Caco-2 (cell line): ENCODE data around the gene CEBPA. TPM values are rescaled to one million over a fixed set of nuclear protein-coding genes. Genes with fewer than 3 reads are reported as not detected.
"Not testable (repeated sequence)": the region's sequence is repeated elsewhere in the genome, so short reads cannot be mapped to it uniquely, and the experiment has no call there.

Experiments used
- BruUV-seq: library from RNA; stranded (reverse); fragments of 400-500 nt; replicated peaks from 2 replicates; lab custom pipeline; 2021; lab: Mats Ljungman, UMichigan
- CTCF ChIA-PET: fragments of 300-600 bp; sonication (Branson Sonifier 250); formaldehyde crosslinking; loops from one replicate; lab custom pipeline; 2022; ENCODE audit warnings: antibody characterized with exemption; lab: Charles Lee
- POLR2A ChIA-PET: fragments of 300-600 bp; sonication (Branson Sonifier 250); formaldehyde crosslinking; loops from one replicate; lab custom pipeline; 2022; ENCODE audit warnings: antibody characterized with exemption; lab: Charles Lee
- DNase-seq, 2 experiments: peaks; one replicate each; pipeline versions ENCODE4 v3.0.0 to v3.0.0-alpha.2; 2020 to 2022
- H3K27me3 ChIP-seq: replicated peaks from 2 replicates; pipeline ENCODE4 v1.6.0; 2011; ENCODE audit warnings: low read length; ENCODE audit not compliant: control insufficient read depth, insufficient read depth
- H3K36me3 ChIP-seq: 2 replicates; pipeline ENCODE4 v1.5.1; 2011; ENCODE audit warnings: low read length; ENCODE audit not compliant: control insufficient read depth, insufficient read depth
- H3K4me1 ChIP-seq: fragments of 250-450 bp; sonication (Bioruptor Pico); 2 replicates; pipeline ENCODE4 v1.5.1; 2020; ENCODE audit warnings: mild to moderate bottlenecking
- H3K4me3 ChIP-seq: 2 replicates; pipeline ENCODE4 v1.5.1; 2011; ENCODE audit warnings: low read depth, mild to moderate bottlenecking, control low read depth, low read length
- H3K9me3 ChIP-seq: fragments of 250-450 bp; sonication (Bioruptor Pico); 2 replicates; pipeline ENCODE4 v1.5.1; 2020; ENCODE audit warnings: mild to moderate bottlenecking, moderate library complexity
- H3K27ac Mint-ChIP-seq: one replicate; pipeline ENCODE4 v1.8.0; 2022; ENCODE audit warnings: mixed read lengths; ENCODE audit not compliant: unreplicated experiment
- H3K27me3 Mint-ChIP-seq: one replicate; pipeline ENCODE4 v1.8.0; 2022; ENCODE audit warnings: mixed read lengths; ENCODE audit not compliant: insufficient read depth, unreplicated experiment
- H3K36me3 Mint-ChIP-seq: one replicate; pipeline ENCODE4 v1.8.0; 2022; ENCODE audit warnings: mild to moderate bottlenecking, mixed read lengths; ENCODE audit not compliant: insufficient read depth, unreplicated experiment
- H3K4me1 Mint-ChIP-seq: one replicate; pipeline ENCODE4 v1.8.0; 2022; ENCODE audit warnings: low read depth, mixed read lengths; ENCODE audit not compliant: unreplicated experiment
- H3K4me3 Mint-ChIP-seq: one replicate; pipeline ENCODE4 v1.8.0; 2022; ENCODE audit warnings: mild to moderate bottlenecking, moderate library complexity, mixed read lengths; ENCODE audit not compliant: unreplicated experiment
- H3K9me3 Mint-ChIP-seq: one replicate; pipeline ENCODE4 v1.8.0; 2022; ENCODE audit warnings: mixed read lengths; ENCODE audit not compliant: unreplicated experiment
- intact Hi-C: fragments of 100-400 bp; cut with micrococcal nuclease; formaldehyde crosslinking; loops from one replicate; pipeline ENCODE4 v1.10.0; 2022; ENCODE audit not compliant: unreplicated experiment
- total RNA-seq: library from RNA; stranded (reverse); gene quantifications from 2 replicates; pipeline ENCODE4 v1.2.3, GENCODE V29; 2022
- TF ChIP-seq, protein P1 (sequence below), 2 experiments: fragments of 200-600 bp in 1 of 2; IDR thresholded peaks; 1 replicate in 1 of 2; 2 replicates in 1 of 2; pipeline versions ENCODE4 v1.5.1 to v1.8.0; 2011 to 2022; ENCODE audit warnings: antibody characterized with exemption in 1 of 2, control low read depth in 1 of 2, inconsistent platforms in 1 of 2, low read depth in 1 of 2, low read length in 1 of 2, mild to moderate bottlenecking in 1 of 2, moderate library complexity in 1 of 2; ENCODE audit not compliant: insufficient read depth in 1 of 2, severe bottlenecking in 1 of 2, unreplicated experiment in 1 of 2

The CEBPA gene
- total RNA-seq, 1 experiment from 2014 or later = 110 TPM

GRCh38 chr19:33295621-33296487, 6.5 kb downstream of the CEBPA start:
- Mint-ChIP-seq H3K4me3 (no peak overlapping the region), H3K4me1 (peaks cover 49% of the 10 kb centered on the region), H3K27me3 (no peaks in the 10 kb centered on the region), H3K9me3 (no peaks in the 10 kb centered on the region), H3K36me3 (peaks cover 37% of the 10 kb centered on the region), H3K27ac (no peak overlapping the region)
- no TSS peak for BruUV-seq
- H3K4me1 ChIP-seq = peaks cover 74% of the 10 kb centered on the region
- no peak overlapping the region for H3K4me3 ChIP-seq
- DNase-seq = no peak
- H3K27me3 ChIP-seq = no peaks in the 10 kb centered on the region
- ChIA-PET CTCF (no interaction called here), POLR2A (no interaction called here)
- intact Hi-C loops = no loop called here
- H3K9me3 ChIP-seq = no peaks in the 10 kb centered on the region
- TF ChIP-seq, protein P1, sequence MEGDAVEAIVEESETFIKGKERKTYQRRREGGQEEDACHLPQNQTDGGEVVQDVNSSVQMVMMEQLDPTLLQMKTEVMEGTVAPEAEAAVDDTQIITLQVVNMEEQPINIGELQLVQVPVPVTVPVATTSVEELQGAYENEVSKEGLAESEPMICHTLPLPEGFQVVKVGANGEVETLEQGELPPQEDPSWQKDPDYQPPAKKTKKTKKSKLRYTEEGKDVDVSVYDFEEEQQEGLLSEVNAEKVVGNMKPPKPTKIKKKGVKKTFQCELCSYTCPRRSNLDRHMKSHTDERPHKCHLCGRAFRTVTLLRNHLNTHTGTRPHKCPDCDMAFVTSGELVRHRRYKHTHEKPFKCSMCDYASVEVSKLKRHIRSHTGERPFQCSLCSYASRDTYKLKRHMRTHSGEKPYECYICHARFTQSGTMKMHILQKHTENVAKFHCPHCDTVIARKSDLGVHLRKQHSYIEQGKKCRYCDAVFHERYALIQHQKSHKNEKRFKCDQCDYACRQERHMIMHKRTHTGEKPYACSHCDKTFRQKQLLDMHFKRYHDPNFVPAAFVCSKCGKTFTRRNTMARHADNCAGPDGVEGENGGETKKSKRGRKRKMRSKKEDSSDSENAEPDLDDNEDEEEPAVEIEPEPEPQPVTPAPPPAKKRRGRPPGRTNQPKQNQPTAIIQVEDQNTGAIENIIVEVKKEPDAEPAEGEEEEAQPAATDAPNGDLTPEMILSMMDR (IDR thresholded peaks at IDR 0.05; ENCODE audit: insufficient read depth in 1 of 2, low read depth in 1 of 2, low read length in 1 of 2, severe bottlenecking in 1 of 2, unreplicated experiment in 1 of 2) = no peak
- no peaks in the 10 kb centered on the region; the same call in 1 of the 2 replicates for H3K36me3 ChIP-seq

DNA sequence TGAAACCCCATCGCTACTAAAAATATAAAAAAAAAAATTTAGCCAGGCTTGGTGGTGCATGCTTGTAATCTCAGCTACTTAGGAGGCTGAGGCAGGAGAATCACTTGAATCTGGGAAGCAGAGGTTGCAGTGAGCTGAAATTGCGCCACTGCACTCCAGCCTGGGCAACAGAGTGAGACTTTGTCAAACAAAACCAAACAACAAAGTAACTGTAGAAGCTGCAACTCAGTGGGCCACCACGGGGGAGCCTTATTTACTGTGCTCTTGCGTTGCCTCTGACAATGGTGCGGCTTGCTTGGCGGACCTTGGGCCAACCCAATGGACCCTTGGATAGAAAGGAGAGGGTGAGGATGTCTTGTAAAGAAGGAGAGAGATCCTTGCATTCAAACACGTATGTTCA, 7.3 kb downstream of the CEBPA start:
- H3K4me1 ChIP-seq = peaks cover 78% of the 10 kb centered on the region
- H3K9me3 ChIP-seq, BruUV-seq, H3K27ac Mint-ChIP-seq, DNase-seq, H3K4me3 ChIP-seq, intact Hi-C loops, CTCF ChIA-PET, H3K27me3 Mint-ChIP-seq, H3K36me3 ChIP-seq, H3K27me3 ChIP-seq, H3K9me3 Mint-ChIP-seq, POLR2A ChIA-PET, H3K4me3 Mint-ChIP-seq: not testable (repeated sequence)
- Mint-ChIP-seq H3K36me3 (peaks cover 32% of the 10 kb centered on the region), H3K4me1 (peaks cover 54% of the 10 kb centered on the region)

DNA sequence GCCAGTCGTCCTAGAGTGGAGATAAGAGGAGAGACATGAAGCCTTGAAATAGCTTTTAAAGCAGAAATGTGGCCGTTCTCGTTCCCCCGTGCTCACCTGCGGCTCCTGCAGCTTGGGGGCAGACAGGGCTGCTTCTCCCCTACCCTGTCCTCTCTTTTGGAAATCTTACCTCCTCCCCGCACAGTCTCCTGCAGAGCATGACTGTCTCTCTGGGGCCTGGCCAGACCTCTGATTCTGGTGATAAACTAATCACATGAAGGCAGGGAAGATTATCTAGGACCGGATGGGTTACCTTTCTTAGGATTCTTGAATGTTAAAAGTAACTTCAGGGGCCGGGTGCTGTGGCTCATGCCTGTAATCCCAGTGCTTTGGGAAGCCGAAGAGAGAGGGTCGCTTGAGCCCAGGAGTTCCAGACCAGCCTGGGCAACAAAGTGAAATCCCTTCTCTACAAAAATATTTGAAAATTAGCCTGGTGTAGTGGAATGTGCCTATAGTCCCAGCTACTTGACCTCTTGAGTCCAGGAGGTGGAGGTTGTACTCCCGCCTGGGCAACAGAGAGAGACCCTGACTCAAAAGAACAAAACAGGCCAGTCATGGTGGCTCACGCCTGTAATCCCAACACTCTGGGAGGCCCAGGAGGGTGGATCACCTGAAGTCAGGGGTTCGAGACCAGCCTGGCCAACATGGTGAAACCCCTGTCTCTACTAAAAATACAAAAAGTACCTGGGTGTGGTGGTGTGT, 8.1 kb downstream of the CEBPA start:
- H3K36me3 ChIP-seq = no peaks in the 10 kb centered on the region
- Mint-ChIP-seq H3K9me3 (peaks cover 3% of the 10 kb centered on the region), H3K27me3 (no peaks in the 10 kb centered on the region), H3K36me3 (peaks cover 27% of the 10 kb centered on the region), H3K4me3 (peak overlapping the region; percentile 69), H3K27ac (peak overlapping the region; percentile 97), H3K4me1 (peaks cover 49% of the 10 kb centered on the region)
- TF ChIP-seq, protein P1 (IDR thresholded peaks at IDR 0.05; ENCODE audit: insufficient read depth in 1 of 2, low read depth in 1 of 2, low read length in 1 of 2, severe bottlenecking in 1 of 2, unreplicated experiment in 1 of 2) = no peak
- no TSS peak for BruUV-seq
- H3K4me1 ChIP-seq = peaks cover 76% of the 10 kb centered on the region
- no peaks in the 10 kb centered on the region for H3K9me3 ChIP-seq
- POLR2A ChIA-PET = no interaction called here
- CTCF ChIA-PET = interaction anchor here (0.5 to 1.5 kb wide), 2 partner anchors 79 to 667 kb away, joined by 3 to 4 read pairs; partner anchors contain the start of gene CEBPG
- peak in 1 of 2 experiments; percentile 67 for DNase-seq
- H3K4me3 ChIP-seq = no peak overlapping the region
- H3K27me3 ChIP-seq = no peaks in the 10 kb centered on the region
- intact Hi-C loops = loop anchor here (5.0 kb wide), 1 partner anchor 47 kb away; no protein-coding TSS in a partner anchor
